Erythroblast (primary cell): Measurements from ENCODE around the gene RHBDD3.

Source experiments
- GATA1 ChIP-seq: IDR thresholded peaks from 2 replicates; pipeline ENCODE4 v1.6.1; 2011; ENCODE audit warnings: low read depth, mild to moderate bottlenecking, control low read depth, low read length, moderate library complexity
- POLR2A ChIP-seq: IDR thresholded peaks from 2 replicates; pipeline ENCODE4 v1.6.1; 2011; ENCODE audit warnings: mild to moderate bottlenecking, low read length

DNA sequence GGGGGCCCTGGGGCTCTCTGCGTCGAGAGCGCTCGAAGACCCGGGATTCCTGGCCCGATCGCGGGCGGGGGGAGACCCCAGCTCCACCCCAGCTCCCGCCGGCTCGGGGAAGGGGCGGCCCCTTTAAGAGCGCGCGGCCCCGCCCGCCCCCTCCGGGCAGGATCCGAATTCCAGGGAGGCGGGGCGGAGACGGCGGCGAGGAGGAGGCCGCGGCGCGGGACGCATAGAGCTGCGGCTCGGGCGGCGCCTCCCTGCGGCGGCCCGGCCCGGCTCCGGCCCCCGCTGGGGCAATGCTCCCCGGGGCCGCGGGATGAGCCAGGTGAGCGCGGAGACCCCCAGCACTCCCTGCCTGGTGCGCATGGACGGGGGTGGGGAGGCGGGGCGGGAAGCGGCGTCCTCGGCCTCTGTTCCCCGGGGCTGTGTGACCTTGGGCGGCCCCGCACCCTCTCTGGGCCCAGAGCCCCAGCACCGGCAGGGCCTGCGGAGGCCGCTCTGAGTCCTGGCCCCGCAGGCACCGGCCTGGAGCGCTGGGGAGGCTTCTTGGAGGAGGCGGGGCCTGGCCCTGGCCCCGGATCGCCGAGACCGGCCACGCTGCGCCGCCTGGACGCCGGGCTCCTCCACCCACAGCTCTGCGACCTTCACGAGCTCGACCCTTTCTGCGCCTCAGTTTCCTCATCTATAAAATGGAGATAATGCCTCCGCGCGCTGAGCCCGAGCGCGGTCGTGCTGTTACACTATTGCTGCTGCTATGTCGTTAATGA lies 39.2 kb upstream of the RHBDD3 start:
- TF ChIP-seq POLR2A = peak; percentile 19
- no peak for TF ChIP-seq GATA1
